Gastrocnemius medialis (tissue), 4 donors: Measurements from ENCODE around the gene PAPLN. TPM values are rescaled to one million over a fixed set of nuclear protein-coding genes. Genes with fewer than 3 reads are reported as not detected.

Experiments
- ATAC-seq, 2 donors: fragments of 150-250 bp; one replicate each; pipeline ENCODE4 v1.9.1; 2016
- DNase-seq, 2 donors: peaks; one replicate each; pipeline ENCODE4 v3.0.0-alpha.2; 2019
- H3K27ac ChIP-seq, 4 donors: fragments of 200-600 bp; sonication (generic); 1 replicate in 1 of 4; 2 replicates in 3 of 4; pipeline ENCODE4 v1.5.1; 2016 to 2018; ENCODE audit warnings: mild to moderate bottlenecking in 2 of 4, moderate library complexity in 1 of 4
- H3K27me3 ChIP-seq, 3 donors: fragments of 200-600 bp; sonication (generic) in 2 of 3; 1 replicate in 1 of 3; 2 replicates in 2 of 3; pipeline versions ENCODE4 v1.5.1 to v1.6.0; 2016 to 2019; ENCODE audit warnings: mild to moderate bottlenecking in 1 of 3, moderate library complexity in 1 of 3
- H3K36me3 ChIP-seq, 2 donors: fragments of 200-600 bp; sonication (generic) in 1 of 2; one replicate each; pipeline ENCODE4 v1.5.1; 2017 to 2018
- H3K4me1 ChIP-seq, 2 donors: fragments of 200-600 bp; sonication (generic) in 1 of 2; one replicate each; pipeline ENCODE4 v1.5.1; 2016 to 2017; ENCODE audit warnings: mild to moderate bottlenecking in 2 of 2
- H3K4me3 ChIP-seq, 4 donors: fragments of 200-600 bp; sonication (generic) in 3 of 4; 1 replicate in 1 of 4; 2 replicates in 3 of 4; pipeline ENCODE4 v1.5.1; 2016 to 2019; ENCODE audit warnings: mild to moderate bottlenecking in 2 of 4
- H3K9me3 ChIP-seq, 3 donors: fragments of 200-600 bp; sonication (generic) in 2 of 3; 1 replicate in 1 of 3; 2 replicates in 2 of 3; pipeline ENCODE4 v1.5.1; 2016 to 2019
- POLR2A ChIP-seq, 2 donors: fragments of 450-650 bp; IDR thresholded peaks; one replicate each; pipeline ENCODE4 v1.6.1; 2017; ENCODE audit warnings: antibody characterized with exemption in 2 of 2, mild to moderate bottlenecking in 2 of 2, moderate library complexity in 2 of 2
- in situ Hi-C, 4 donors: fragments of 200-750 bp; cut with MboI; loops; one replicate each; pipeline versions ENCODE4 v1.15.0 to v1.8.0; 2017; ENCODE audit warnings: low sequenced_read_pairs in 4 of 4
- intact Hi-C: fragments of 100-400 bp; cut with DNase I; formaldehyde crosslinking; loops from one replicate; pipeline ENCODE4 v1.15.1; 2023; ENCODE audit warnings: low total_unique reads
- total RNA-seq, 4 donors: library from RNA; depleted of rRNA; stranded (reverse); fragments of >200 nt; gene quantifications; one replicate each; pipeline versions ENCODE4 v1.1.0 to v1.2.3, GENCODE V29; 2016
- TF ChIP-seq, protein P1 (sequence below), 5 experiments: fragments of 450-650 bp in 3 of 5; fragments of 200-600 bp in 2 of 5; sonication (generic) in 2 of 5; IDR thresholded peaks in 4 of 5; conservative IDR thresholded peaks in 1 of 5; 1 replicate in 4 of 5; 2 replicates in 1 of 5; pipeline ENCODE4 v1.5.1; 2016 to 2019; ENCODE audit warnings: antibody characterized with exemption in 5 of 5, mild to moderate bottlenecking in 3 of 5, moderate library complexity in 3 of 5

The PAPLN gene
- total RNA-seq, 4 donors from 2014 or later = 1.9 to 5.0 (median 2.5) TPM

- Histone ChIP-seq H3K36me3 (peaks cover 0 to 61% of the 10 kb centered on the region in 2 donors), H3K9me3 (no peaks in the 10 kb centered on the region), H3K27ac (no peak overlapping the region), H3K4me1 (no peaks in the 10 kb centered on the region), H3K4me3 (no peak overlapping the region), H3K27me3 (no peaks in the 10 kb centered on the region)
- intact Hi-C loops = no loop called here
- no peak for DNase-seq
- ATAC-seq = no peak
- no peak for TF ChIP-seq POLR2A (IDR thresholded peaks at IDR 0.05)
- TF ChIP-seq, protein P1, sequence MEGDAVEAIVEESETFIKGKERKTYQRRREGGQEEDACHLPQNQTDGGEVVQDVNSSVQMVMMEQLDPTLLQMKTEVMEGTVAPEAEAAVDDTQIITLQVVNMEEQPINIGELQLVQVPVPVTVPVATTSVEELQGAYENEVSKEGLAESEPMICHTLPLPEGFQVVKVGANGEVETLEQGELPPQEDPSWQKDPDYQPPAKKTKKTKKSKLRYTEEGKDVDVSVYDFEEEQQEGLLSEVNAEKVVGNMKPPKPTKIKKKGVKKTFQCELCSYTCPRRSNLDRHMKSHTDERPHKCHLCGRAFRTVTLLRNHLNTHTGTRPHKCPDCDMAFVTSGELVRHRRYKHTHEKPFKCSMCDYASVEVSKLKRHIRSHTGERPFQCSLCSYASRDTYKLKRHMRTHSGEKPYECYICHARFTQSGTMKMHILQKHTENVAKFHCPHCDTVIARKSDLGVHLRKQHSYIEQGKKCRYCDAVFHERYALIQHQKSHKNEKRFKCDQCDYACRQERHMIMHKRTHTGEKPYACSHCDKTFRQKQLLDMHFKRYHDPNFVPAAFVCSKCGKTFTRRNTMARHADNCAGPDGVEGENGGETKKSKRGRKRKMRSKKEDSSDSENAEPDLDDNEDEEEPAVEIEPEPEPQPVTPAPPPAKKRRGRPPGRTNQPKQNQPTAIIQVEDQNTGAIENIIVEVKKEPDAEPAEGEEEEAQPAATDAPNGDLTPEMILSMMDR (IDR thresholded peaks at IDR 0.05 in 4 of 5, conservative IDR thresholded peaks at IDR 0.05 in 1 of 5) = no peak
- in situ Hi-C loops = no loop called here
Observed at GRCh38 chr14:73283608-73284379, 46.5 kb downstream of the PAPLN start.

GRCh38 chr14:73285979-73286378, 48.7 kb downstream of the PAPLN start:
- Histone ChIP-seq H3K4me1 (no peaks in the 10 kb centered on the region), H3K9me3 (no peaks in the 10 kb centered on the region), H3K36me3 (peaks cover 0 to 58% of the 10 kb centered on the region in 2 donors), H3K4me3 (no peak overlapping the region), H3K27me3 (no peaks in the 10 kb centered on the region), H3K27ac (no peak overlapping the region)
- ATAC-seq (no peak), DNase-seq (no peak)
- in situ Hi-C loops = no loop called here
- TF ChIP-seq, protein P1 (IDR thresholded peaks at IDR 0.05 in 4 of 5, conservative IDR thresholded peaks at IDR 0.05 in 1 of 5) = no peak
- TF ChIP-seq POLR2A (IDR thresholded peaks at IDR 0.05) = no peak
- intact Hi-C loops = no loop called here

DNA sequence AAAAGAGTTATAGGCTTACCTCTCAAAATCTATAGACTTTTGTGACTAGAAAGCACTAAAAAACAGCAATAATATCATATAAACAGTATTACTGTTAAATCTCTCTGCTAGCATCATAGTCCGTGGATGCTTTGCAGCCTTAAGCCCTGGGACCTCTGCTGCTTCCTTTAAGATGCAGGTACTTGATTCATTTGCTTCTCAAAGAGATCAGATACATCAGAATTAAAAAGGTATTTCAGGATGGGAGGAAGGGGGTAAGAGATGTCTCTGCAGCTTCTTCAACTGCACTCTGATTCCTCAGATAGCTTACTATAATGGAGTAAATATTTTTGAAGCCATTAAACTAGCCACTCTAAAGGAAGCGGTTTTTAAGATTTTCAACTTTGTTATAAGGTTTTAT, 49.3 kb downstream of the PAPLN start:
- no peaks in the 10 kb centered on the region for H3K4me1 ChIP-seq
- no peaks in the 10 kb centered on the region for H3K9me3 ChIP-seq
- no peak overlapping the region for H3K27ac ChIP-seq
- in situ Hi-C loops (no loop called here), intact Hi-C loops (no loop called here)
- no peak for ATAC-seq
- DNase-seq = no peak
- no peaks in the 10 kb centered on the region for H3K27me3 ChIP-seq
- H3K36me3 ChIP-seq = peaks cover 0 to 56% of the 10 kb centered on the region in 2 donors
- no peak overlapping the region for H3K4me3 ChIP-seq
- no peak for TF ChIP-seq POLR2A (IDR thresholded peaks at IDR 0.05)
- TF ChIP-seq, protein P1 (IDR thresholded peaks at IDR 0.05 in 4 of 5, conservative IDR thresholded peaks at IDR 0.05 in 1 of 5) = no peak

DNA sequence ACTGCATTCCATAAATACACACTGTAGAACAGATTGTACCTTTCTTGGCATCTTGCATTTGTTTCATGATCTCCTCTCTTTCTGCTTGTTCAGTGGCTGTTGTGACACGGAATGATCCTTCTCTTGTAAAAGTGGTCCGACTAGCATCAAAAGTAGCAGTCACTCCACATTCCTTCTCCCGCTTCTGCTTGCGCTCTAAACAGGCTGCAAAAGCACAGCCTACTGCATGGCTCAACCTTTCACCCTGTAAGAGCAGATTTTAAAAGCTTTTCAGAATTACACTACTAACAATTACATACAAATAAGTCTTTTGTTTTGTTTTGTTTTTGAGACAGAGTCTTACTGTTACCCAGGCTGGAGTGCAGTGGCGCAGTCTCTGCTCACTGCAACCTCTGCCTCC, 49.8 kb downstream of the PAPLN start:
- TF ChIP-seq, protein P1 (IDR thresholded peaks at IDR 0.05 in 4 of 5, conservative IDR thresholded peaks at IDR 0.05 in 1 of 5) = no peak
- TF ChIP-seq POLR2A (IDR thresholded peaks at IDR 0.05) = no peak
- intact Hi-C loops = no loop called here
- Histone ChIP-seq H3K4me3 (no peak overlapping the region), H3K27me3 (no peaks in the 10 kb centered on the region), H3K4me1 (no peaks in the 10 kb centered on the region), H3K27ac (no peak overlapping the region), H3K36me3 (peaks cover 0 to 56% of the 10 kb centered on the region in 2 donors), H3K9me3 (no peaks in the 10 kb centered on the region)
- in situ Hi-C loops = no loop called here
- DNase-seq (no peak), ATAC-seq (no peak)
